ENCODE results near the gene SHISA9.

- TF ChIP-seq CTCF (conservative IDR thresholded peaks at IDR 0.05; ENCODE audit: low read depth, low read length), result no peak
- no peak for TF ChIP-seq RCOR1 (IDR thresholded peaks at IDR 0.05; ENCODE audit: insufficient replicate concordance, low read length)
- TF ChIP-seq MXI1 (IDR thresholded peaks at IDR 0.05; ENCODE audit: borderline replicate concordance, low read depth, low read length), result no peak
- no peak for TF ChIP-seq POLR2A (IDR thresholded peaks at IDR 0.05; ENCODE audit: low read depth, low read length)
- TF ChIP-seq RFX5 (IDR thresholded peaks at IDR 0.05; ENCODE audit: low read depth, low read length), result no peak
- no peak for TF ChIP-seq USF2 (IDR thresholded peaks at IDR 0.05; ENCODE audit: low read depth, low read length)
- TF ChIP-seq FOS (IDR thresholded peaks at IDR 0.05; ENCODE audit: low read depth, low read length), result no peak
- no peak for TF ChIP-seq RAD21 (IDR thresholded peaks at IDR 0.05; ENCODE audit: low read length)
- TF ChIP-seq MAFK (IDR thresholded peaks at IDR 0.05; ENCODE audit: low read depth, low read length), result no peak
- no peak for TF ChIP-seq CEBPB (IDR thresholded peaks at IDR 0.05; ENCODE audit: low read depth, low read length)
These were observed 305.8 kb downstream of the SHISA9 start for GRCh38 chr16:13207151-13207550.
